Mesodermal cell (in vitro differentiated cells): ENCODE results near the gene RGS8.

ENCODE experiments used
- H3K27ac ChIP-seq: 2 replicates; pipeline ENCODE4 v1.7.0; 2013; ENCODE audit warnings: mild to moderate bottlenecking, low read depth, low read length, moderate library complexity; ENCODE audit not compliant: severe bottlenecking
- H3K36me3 ChIP-seq: 2 replicates; pipeline ENCODE4 v1.7.1; 2013; ENCODE audit warnings: mild to moderate bottlenecking, low read length, moderate library complexity; ENCODE audit not compliant: control insufficient read depth, insufficient read depth
- H3K4me1 ChIP-seq: one replicate; pipeline ENCODE4 v1.7.1; 2013; ENCODE audit warnings: mild to moderate bottlenecking, low read length; ENCODE audit not compliant: insufficient read depth, control insufficient read depth, poor library complexity, severe bottlenecking
- H3K4me3 ChIP-seq: 2 replicates; pipeline ENCODE4 v1.7.0; 2013; ENCODE audit warnings: low read length, control low read depth, mild to moderate bottlenecking; ENCODE audit not compliant: insufficient read depth, poor library complexity, severe bottlenecking; ENCODE audit errors: extremely low read depth
- H3K9me3 ChIP-seq: 2 replicates; pipeline ENCODE4 v1.7.1; 2013; ENCODE audit warnings: mild to moderate bottlenecking, low read length, moderate library complexity; ENCODE audit not compliant: control insufficient read depth
- WGBS, 2 experiments: methylation state at CpG; one replicate each; pipeline ENCODE4 v1.1.5; 2013; ENCODE audit warnings: missing lambda C conversion rate in 2 of 2; ENCODE audit not compliant: insufficient coverage in 2 of 2; 5-methylcytosine and 5-hydroxymethylcytosine counted together

The RGS8 gene

DNA sequence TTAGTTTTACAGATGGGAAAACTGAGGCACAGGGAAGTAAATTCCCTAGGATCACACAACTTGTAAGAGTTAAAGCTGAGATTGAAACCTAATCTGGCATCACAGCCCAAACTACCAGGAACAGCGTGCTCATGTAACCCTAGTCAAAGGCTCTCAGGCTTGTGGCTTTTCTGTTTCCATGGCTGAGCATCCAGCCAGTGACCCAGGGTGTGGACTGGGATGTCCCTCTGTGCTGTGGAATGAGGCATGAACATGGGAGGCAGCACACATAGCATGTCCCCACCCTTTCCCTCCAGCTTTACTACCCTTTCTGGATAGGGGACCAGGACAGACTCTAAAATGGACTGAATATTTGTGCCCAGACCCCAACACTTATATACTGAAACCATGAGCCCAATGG, 45.1 kb downstream of the RGS8 start:
- no peaks in the 10 kb centered on the region for H3K36me3 ChIP-seq
- no peaks in the 10 kb centered on the region for H3K9me3 ChIP-seq
- 75 to 100% methylated on average over 1 of the region's 1 CpG for WGBS, 2 experiments
- no peaks in the 10 kb centered on the region for H3K4me1 ChIP-seq
- H3K4me3 ChIP-seq = no peak overlapping the region
- H3K27ac ChIP-seq = no peak overlapping the region

- H3K27ac ChIP-seq = no peak overlapping the region
- no peak overlapping the region for H3K4me3 ChIP-seq
- peaks cover 7% of the 10 kb centered on the region for H3K4me1 ChIP-seq
- WGBS, 2 experiments = 92 to 98% methylated on average over 4 of the region's 5 CpGs
- no peaks in the 10 kb centered on the region for H3K36me3 ChIP-seq
- H3K9me3 ChIP-seq = no peaks in the 10 kb centered on the region
These were observed 46.6 kb downstream of the RGS8 start for GRCh38 chr1:182637769-182638168.

GRCh38 chr1:182635871-182636270, 48.5 kb downstream of the RGS8 start:
- no CpG with 5 or more reads among the region's 2 CpGs for WGBS, 2 experiments
- H3K4me1 ChIP-seq = peaks cover 14% of the 10 kb centered on the region
- no peak overlapping the region for H3K27ac ChIP-seq
- H3K36me3 ChIP-seq = no peaks in the 10 kb centered on the region
- H3K4me3 ChIP-seq = no peak overlapping the region
- no peaks in the 10 kb centered on the region for H3K9me3 ChIP-seq
